ENCODE results near the gene SBK2. TPM values are rescaled to one million over a fixed set of nuclear protein-coding genes. Genes with fewer than 3 reads are reported as not detected.

SBK2 gene
- total RNA-seq, 3 donors from 2014 or later (not counting 1 experiment from before 2014, with no cell fraction given): not detected

GRCh38 chr19:55481148-55481793, 55.7 kb downstream of the SBK2 start:
- ATAC-seq: no peak
- H3K4me1 Mint-ChIP-seq: peaks cover 31 to 37% of the 10 kb centered on the region in 2 donors
- WGBS (ENCODE audit: insufficient coverage): 97% methylated on average over 52 of the region's 52 CpGs
- TF ChIP-seq, protein P1, sequence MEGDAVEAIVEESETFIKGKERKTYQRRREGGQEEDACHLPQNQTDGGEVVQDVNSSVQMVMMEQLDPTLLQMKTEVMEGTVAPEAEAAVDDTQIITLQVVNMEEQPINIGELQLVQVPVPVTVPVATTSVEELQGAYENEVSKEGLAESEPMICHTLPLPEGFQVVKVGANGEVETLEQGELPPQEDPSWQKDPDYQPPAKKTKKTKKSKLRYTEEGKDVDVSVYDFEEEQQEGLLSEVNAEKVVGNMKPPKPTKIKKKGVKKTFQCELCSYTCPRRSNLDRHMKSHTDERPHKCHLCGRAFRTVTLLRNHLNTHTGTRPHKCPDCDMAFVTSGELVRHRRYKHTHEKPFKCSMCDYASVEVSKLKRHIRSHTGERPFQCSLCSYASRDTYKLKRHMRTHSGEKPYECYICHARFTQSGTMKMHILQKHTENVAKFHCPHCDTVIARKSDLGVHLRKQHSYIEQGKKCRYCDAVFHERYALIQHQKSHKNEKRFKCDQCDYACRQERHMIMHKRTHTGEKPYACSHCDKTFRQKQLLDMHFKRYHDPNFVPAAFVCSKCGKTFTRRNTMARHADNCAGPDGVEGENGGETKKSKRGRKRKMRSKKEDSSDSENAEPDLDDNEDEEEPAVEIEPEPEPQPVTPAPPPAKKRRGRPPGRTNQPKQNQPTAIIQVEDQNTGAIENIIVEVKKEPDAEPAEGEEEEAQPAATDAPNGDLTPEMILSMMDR (IDR thresholded peaks at IDR 0.05): no peak
- H3K27me3 ChIP-seq (ENCODE audit: control insufficient read depth, insufficient read depth, low read length): no peaks in the 10 kb centered on the region
- DNase-seq: no peak
- H3K4me1 ChIP-seq (ENCODE audit: control insufficient read depth, insufficient read depth, low read length): peaks cover 36% of the 10 kb centered on the region
- peaks cover 5% of the 10 kb centered on the region for H3K36me3 ChIP-seq (ENCODE audit: control insufficient read depth, insufficient read depth, low read length)
- no peaks in the 10 kb centered on the region for H3K9me3 ChIP-seq (ENCODE audit: control insufficient read depth, insufficient read depth, low read length)
- H3K4me3 Mint-ChIP-seq: no peak overlapping the region
- no peak overlapping the region for H3K27ac Mint-ChIP-seq
- no peaks in the 10 kb centered on the region for H3K36me3 Mint-ChIP-seq
- H3K27ac ChIP-seq (ENCODE audit: low read length): no peak overlapping the region
- intact Hi-C loops (cut with micrococcal nuclease): no loop called here
- H3K27me3 Mint-ChIP-seq (ENCODE audit: low read depth in 2 of 2): peaks cover 0 to 2% of the 10 kb centered on the region in 2 donors
- no peaks in the 10 kb centered on the region for H3K9me3 Mint-ChIP-seq
- no peak overlapping the region for H3K4me3 ChIP-seq (ENCODE audit: low read length)

DNA sequence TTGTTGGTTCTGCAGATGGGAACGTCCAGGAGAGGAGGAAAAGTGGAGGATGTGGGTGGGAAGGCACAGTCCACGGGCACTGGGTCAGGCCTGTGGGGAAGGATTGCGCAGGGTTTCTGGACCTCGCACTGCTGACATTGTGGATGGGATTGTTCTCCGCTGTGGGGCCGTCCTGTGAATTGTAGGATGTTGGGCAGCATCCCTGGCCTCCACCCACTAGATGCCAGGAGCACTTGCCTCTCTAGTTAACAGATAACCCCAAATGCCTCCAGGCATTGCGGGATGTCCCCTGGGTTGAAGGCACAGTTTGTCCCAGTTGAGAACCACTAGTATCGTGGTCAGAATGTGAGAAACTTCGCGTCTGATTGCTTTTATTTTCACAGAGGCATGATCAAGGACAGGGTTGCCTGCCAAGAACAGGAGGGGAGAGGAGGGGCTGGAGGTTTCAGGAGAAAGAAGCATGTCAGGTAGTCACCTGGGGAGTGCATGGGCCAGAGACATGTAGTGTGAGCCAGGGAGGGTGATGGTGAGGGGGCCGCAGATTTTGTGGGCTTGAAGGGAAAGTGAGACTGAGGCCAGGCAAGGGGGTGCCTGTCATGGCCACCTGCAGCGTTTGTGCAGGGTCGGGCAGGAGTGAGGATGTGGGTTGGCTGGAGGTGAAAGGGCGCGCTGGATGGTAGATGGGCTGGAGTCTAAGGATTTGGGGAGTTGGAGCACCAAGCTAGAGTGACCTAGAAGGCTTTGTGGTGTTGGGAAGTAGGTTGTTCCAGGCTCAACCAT, 57.3 kb downstream of the SBK2 start:
- Mint-ChIP-seq H3K27ac (peak overlapping the region in 1 of 2 donors; percentile 73), H3K9me3 (no peaks in the 10 kb centered on the region)

DNA sequence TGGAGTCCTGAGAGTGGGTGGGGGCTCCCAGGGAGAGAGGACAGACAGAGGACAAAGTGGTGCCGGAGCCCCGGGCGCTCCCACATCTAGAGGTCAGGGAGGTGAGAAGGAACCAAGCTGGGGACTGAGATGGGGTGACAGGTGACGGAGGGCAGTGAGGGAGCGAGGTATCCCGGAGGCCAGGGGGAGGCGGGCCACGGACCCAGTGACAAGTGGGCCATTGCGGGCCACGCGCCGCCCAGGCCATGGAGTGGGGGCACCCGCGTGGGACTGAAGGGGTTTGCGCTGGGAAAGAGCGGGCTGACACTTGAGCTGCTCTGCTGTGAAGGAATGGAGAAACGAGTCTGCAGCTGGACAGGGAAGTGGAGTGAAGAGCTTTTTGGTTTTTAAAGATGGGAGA, 57.9 kb downstream of the SBK2 start:
- WGBS (ENCODE audit: insufficient coverage): 94% methylated on average over 17 of the region's 17 CpGs
- Mint-ChIP-seq H3K4me3 (peak overlapping the region; percentile 29), H3K27ac (peak overlapping the region in 1 of 2 donors; percentile 8), H3K27me3 (ENCODE audit: low read depth in 2 of 2) (no peaks in the 10 kb centered on the region), H3K9me3 (no peaks in the 10 kb centered on the region), H3K36me3 (no peaks in the 10 kb centered on the region), H3K4me1 (peaks cover 31 to 37% of the 10 kb centered on the region in 2 donors)
- TF ChIP-seq, protein P1 (IDR thresholded peaks at IDR 0.05): no peak
- H3K4me1 ChIP-seq (ENCODE audit: control insufficient read depth, insufficient read depth, low read length): peaks cover 27% of the 10 kb centered on the region
- peaks cover 5% of the 10 kb centered on the region for H3K36me3 ChIP-seq (ENCODE audit: control insufficient read depth, insufficient read depth, low read length)
- no peak for DNase-seq
- no peaks in the 10 kb centered on the region for H3K27me3 ChIP-seq (ENCODE audit: control insufficient read depth, insufficient read depth, low read length)
- no peak overlapping the region for H3K27ac ChIP-seq (ENCODE audit: low read length)
- no peaks in the 10 kb centered on the region for H3K9me3 ChIP-seq (ENCODE audit: control insufficient read depth, insufficient read depth, low read length)
- intact Hi-C loops (cut with micrococcal nuclease): no loop called here
- no peak overlapping the region for H3K4me3 ChIP-seq (ENCODE audit: low read length)
- no peak for ATAC-seq

More for the DNA sequence above, 57.3 kb downstream of the SBK2 start:
- no peak for DNase-seq
- Histone ChIP-seq H3K4me1 (ENCODE audit: control insufficient read depth, insufficient read depth, low read length) (peaks cover 33% of the 10 kb centered on the region), H3K27me3 (ENCODE audit: control insufficient read depth, insufficient read depth, low read length) (no peaks in the 10 kb centered on the region), H3K27ac (ENCODE audit: low read length) (no peak overlapping the region), H3K4me3 (ENCODE audit: low read length) (no peak overlapping the region), H3K9me3 (ENCODE audit: control insufficient read depth, insufficient read depth, low read length) (no peaks in the 10 kb centered on the region), H3K36me3 (ENCODE audit: control insufficient read depth, insufficient read depth, low read length) (peaks cover 5% of the 10 kb centered on the region)
- 71% methylated on average over 15 of the region's 15 CpGs for WGBS (ENCODE audit: insufficient coverage)
- intact Hi-C loops (cut with micrococcal nuclease): no loop called here
- Mint-ChIP-seq H3K27me3 (ENCODE audit: low read depth in 2 of 2) (no peaks in the 10 kb centered on the region), H3K4me3 (peak overlapping the region; percentile 38), H3K36me3 (no peaks in the 10 kb centered on the region), H3K4me1 (peaks cover 31 to 37% of the 10 kb centered on the region in 2 donors)
- no peak for ATAC-seq
- TF ChIP-seq, protein P1 (IDR thresholded peaks at IDR 0.05): no peak

Other genes starting within 250 kb of the SBK2 start
- 1 to 10 TPM in 1 of 3 donors, under 1 TPM in 1, not detected in 1; 0.87 to 2.1 TPM for gene TMEM150B, start 211.8 kb downstream of the SBK2 start, total RNA-seq
- 100 to 1,000 TPM in 1 of 3 donors, 10 to 100 TPM in 2; 44.5 to 147 (median 46.8) TPM for gene KMT5C, start 197.3 kb downstream of the SBK2 start, total RNA-seq
- 1 to 10 TPM in 1 of 3 donors, under 1 TPM in 1, not detected in 1; 0.26 to 6.5 TPM for gene COX6B2, start 182.4 kb downstream of the SBK2 start, total RNA-seq
- not detected for gene GARIN5B, start 173.9 kb downstream of the SBK2 start, total RNA-seq
- under 1 TPM; 0.14 to 0.35 (median 0.27) TPM for gene IL11, start 166.7 kb downstream of the SBK2 start, total RNA-seq
- gene TMEM190, start 160.3 kb downstream of the SBK2 start, total RNA-seq: not detected
- 1 to 10 TPM; 2.9 to 5.1 (median 4.0) TPM for gene TMEM238, start 152.8 kb downstream of the SBK2 start, total RNA-seq
- 1,000 to 10,000 TPM; 1,373 to 1,704 (median 1,679) TPM for gene RPL28, start 151.2 kb downstream of the SBK2 start, total RNA-seq
- gene UBE2S, start 129.3 kb downstream of the SBK2 start, total RNA-seq: 100 to 1,000 TPM in 1 of 3 donors, 10 to 100 TPM in 2; 60.2 to 107 (median 63.9) TPM
- not detected for gene SHISA7, start 93.8 kb downstream of the SBK2 start, total RNA-seq
- 10 to 100 TPM in 1 of 3 donors, 1 to 10 TPM in 2; 7.2 to 12.4 (median 9.5) TPM for gene ISOC2, start 75.5 kb downstream of the SBK2 start, total RNA-seq
- gene C19orf85, start 72.4 kb downstream of the SBK2 start, total RNA-seq: not detected
- 10 to 100 TPM; 20.8 to 28.7 (median 24.1) TPM for gene ZNF628, start 60.5 kb downstream of the SBK2 start, total RNA-seq
- gene NAT14, start 51.9 kb downstream of the SBK2 start, total RNA-seq: 10 to 100 TPM in 1 of 3 donors, 1 to 10 TPM in 2; 8.7 to 12.5 (median 8.8) TPM
- gene SSC5D, start 48.7 kb downstream of the SBK2 start, total RNA-seq: under 1 TPM; 0.11 to 0.68 (median 0.58) TPM
- not detected for gene SBK3, start 8.4 kb upstream of the SBK2 start, total RNA-seq
- gene ZNF579, start 43.7 kb upstream of the SBK2 start, total RNA-seq: 10 to 100 TPM in 1 of 3 donors, 1 to 10 TPM in 2; 8.3 to 11.2 (median 9.5) TPM
- gene FIZ1, start 62.4 kb upstream of the SBK2 start, total RNA-seq: 10 to 100 TPM in 2 of 3 donors, 1 to 10 TPM in 1; 8.5 to 18.2 (median 10.3) TPM
- gene ZNF524, start 63.2 kb upstream of the SBK2 start, total RNA-seq: 10 to 100 TPM in 2 of 3 donors, 1 to 10 TPM in 1; 9.2 to 12.6 (median 12.5) TPM
- gene ZNF865, start 68.5 kb upstream of the SBK2 start, total RNA-seq: 10 to 100 TPM; 18.5 to 22.1 (median 20.9) TPM
- gene ZNF784, start 87.4 kb upstream of the SBK2 start, total RNA-seq: 1 to 10 TPM; 6.4 to 7.9 (median 7.1) TPM
- gene ZNF580, start 103.9 kb upstream of the SBK2 start, total RNA-seq: 10 to 100 TPM; 38.0 to 46.0 (median 40.0) TPM
- 10 to 100 TPM; 15.4 to 21.9 (median 19.0) TPM for gene ZNF581, start 106.5 kb upstream of the SBK2 start, total RNA-seq
- gene CCDC106, start 111.1 kb upstream of the SBK2 start, total RNA-seq: 1 to 10 TPM; 2.0 to 3.2 (median 3.2) TPM
- gene U2AF2, start 117.9 kb upstream of the SBK2 start, total RNA-seq: 100 to 1,000 TPM; 304 to 322 (median 321) TPM
- 10 to 100 TPM; 47.6 to 56.4 (median 51.8) TPM for gene EPN1, start 138.1 kb upstream of the SBK2 start, total RNA-seq
- not detected for gene NLRP9, start 201.3 kb upstream of the SBK2 start, total RNA-seq
- gene RFPL4A, start 222.0 kb upstream of the SBK2 start, total RNA-seq: not detected
- not detected for gene RFPL4AL1, start 232.0 kb upstream of the SBK2 start, total RNA-seq